Activated T-cell treated with anti-CD3 and anti-CD28 coated beads for 24 hours (primary cell): ENCODE data around the gene RILPL2.
"Not testable (repeated sequence)": the region's sequence is repeated elsewhere in the genome, so short reads cannot be mapped to it uniquely, and the experiment has no call there.

Source experiments
- DNase-seq: peaks from one replicate; pipeline ENCODE4 v3.0.0-alpha.2; 2020; ENCODE audit warnings: low read depth

The RILPL2 gene

DNA sequence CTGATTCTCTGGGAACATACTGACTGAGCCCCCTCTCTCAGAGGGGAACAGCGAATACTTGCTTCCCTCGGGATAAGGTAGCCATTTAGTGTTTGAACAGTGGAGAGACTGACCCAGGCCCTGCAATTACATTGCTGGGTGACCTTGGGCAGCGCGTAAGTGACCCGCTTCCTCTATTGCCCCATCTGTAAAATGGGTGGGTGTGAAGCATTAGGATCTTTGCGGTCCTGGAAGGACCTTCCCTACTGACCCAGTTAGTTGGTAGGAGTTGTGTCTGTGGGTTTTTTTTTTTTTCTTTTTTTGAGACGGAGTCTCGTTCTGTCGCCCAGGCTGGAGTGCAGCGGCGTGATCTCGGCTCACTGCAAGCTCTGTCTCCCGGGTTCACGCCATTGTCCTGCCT is 53.8 kb downstream of the RILPL2 start:
- no peak for DNase-seq

GRCh38 chr12:123379391-123379790 is 57.1 kb downstream of the RILPL2 start:
- no peak for DNase-seq

- not testable (repeated sequence) for DNase-seq
Measured at GRCh38 chr12:123372415-123372814, 64.1 kb downstream of the RILPL2 start.

DNA sequence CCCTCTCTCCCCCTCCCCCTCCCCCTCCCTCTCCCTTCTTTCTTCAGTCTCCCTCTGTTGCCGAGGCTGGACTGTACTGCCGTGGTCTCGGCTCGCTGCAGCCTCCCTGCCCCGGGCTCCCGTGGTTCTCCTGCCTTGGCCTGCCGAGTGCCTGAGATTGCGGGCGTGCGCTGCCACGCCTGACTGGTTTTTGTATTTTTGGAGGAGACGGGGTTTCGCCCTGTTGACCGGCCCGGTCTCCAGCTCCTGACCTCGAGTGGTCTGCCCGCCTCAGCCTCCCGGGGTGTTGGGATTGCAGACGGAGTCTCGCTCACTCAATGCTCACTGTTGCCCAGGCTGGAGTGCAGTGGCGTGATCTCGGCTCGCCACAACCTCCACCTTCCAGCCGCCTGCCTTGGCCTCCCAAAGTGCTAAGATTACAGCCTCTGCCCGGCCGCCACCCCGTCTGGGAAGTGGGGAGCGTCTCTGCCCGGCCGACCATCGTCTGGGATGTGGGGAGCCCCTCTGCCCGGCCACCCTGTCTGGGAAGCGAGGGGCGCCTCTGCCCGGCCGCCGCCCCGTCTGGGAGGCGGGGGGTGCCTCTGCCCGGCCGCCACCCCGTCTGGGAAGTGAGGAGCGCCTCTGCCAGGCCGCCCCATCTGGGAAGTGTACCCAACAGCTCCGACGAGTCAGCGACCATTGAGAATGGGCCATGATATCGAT is 64.7 kb downstream of the RILPL2 start:
- DNase-seq, result not testable (repeated sequence)

DNA sequence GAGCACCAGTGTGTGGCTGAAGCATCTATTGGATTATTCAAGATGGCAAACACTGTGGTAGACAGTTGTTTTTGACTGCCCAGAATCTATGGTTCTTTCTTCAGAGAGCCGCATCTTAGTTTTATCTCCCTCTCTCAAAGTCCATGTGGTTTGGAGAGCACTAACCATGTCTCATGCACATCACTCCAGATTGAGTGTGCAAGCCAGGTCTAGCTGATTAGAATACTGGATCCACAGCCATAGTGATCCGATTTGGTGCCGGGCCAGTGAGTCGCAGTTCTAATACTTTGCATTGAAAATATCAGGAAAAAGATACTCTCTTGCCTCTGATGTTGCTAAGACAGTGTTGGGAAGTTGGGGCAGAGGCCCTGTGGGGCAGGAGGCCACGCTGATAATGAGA is 67.3 kb downstream of the RILPL2 start:
- DNase-seq, result no peak

DNA sequence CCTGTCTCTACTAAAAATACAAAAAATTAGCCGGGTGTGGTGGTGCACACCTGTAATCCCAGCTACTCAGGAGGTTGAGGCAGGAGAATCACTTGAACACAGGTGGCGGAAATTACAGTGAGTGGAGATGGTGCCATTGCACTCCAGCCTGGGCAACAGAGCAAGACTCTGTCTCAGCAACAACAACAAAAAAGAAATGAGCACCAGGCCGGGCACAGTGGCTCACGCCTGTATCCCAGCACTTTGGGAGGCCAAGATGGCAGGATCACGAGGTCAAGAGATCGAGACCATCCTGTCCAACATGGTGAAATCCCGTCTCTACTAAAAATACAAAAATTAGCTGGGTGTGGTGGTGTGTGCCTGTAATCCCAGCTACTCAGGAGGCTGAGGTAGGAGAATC is 68.1 kb downstream of the RILPL2 start:
- DNase-seq, result not testable (repeated sequence)

- DNase-seq, result no peak
Measured at GRCh38 chr12:123367511-123367910, 69.0 kb downstream of the RILPL2 start.
